HUES6 (cell line): Measurements from ENCODE around the gene MAP4K2.
"Not testable (repeated sequence)": the region's sequence is repeated elsewhere in the genome, so short reads cannot be mapped to it uniquely, and the experiment has no call there.

Source experiments
- H3K27ac ChIP-seq: 2 replicates; pipeline ENCODE4 v1.7.0; 2013; ENCODE audit warnings: low read depth, mild to moderate bottlenecking, low read length, inconsistent platforms
- H3K27me3 ChIP-seq: 2 replicates; pipeline ENCODE4 v1.6.1; 2013; ENCODE audit warnings: low read length; ENCODE audit not compliant: control insufficient read depth, insufficient read depth
- H3K36me3 ChIP-seq: 2 replicates; pipeline ENCODE4 v1.6.1; 2013; ENCODE audit warnings: low read length; ENCODE audit not compliant: control insufficient read depth, insufficient read depth
- H3K4me1 ChIP-seq: 2 replicates; pipeline ENCODE4 v1.6.1; 2013; ENCODE audit warnings: low read length; ENCODE audit not compliant: control insufficient read depth, insufficient read depth
- H3K4me3 ChIP-seq: 2 replicates; pipeline ENCODE4 v1.5.1; 2013; ENCODE audit warnings: low read depth, low read length
- H3K9ac ChIP-seq: one replicate; pipeline ENCODE4 v1.6.1; 2013; ENCODE audit warnings: mild to moderate bottlenecking, low read length
- H3K9me3 ChIP-seq: 2 replicates; pipeline ENCODE4 v1.6.1; 2013; ENCODE audit warnings: low read depth, low read length; ENCODE audit not compliant: control insufficient read depth, insufficient read depth

The MAP4K2 gene

DNA sequence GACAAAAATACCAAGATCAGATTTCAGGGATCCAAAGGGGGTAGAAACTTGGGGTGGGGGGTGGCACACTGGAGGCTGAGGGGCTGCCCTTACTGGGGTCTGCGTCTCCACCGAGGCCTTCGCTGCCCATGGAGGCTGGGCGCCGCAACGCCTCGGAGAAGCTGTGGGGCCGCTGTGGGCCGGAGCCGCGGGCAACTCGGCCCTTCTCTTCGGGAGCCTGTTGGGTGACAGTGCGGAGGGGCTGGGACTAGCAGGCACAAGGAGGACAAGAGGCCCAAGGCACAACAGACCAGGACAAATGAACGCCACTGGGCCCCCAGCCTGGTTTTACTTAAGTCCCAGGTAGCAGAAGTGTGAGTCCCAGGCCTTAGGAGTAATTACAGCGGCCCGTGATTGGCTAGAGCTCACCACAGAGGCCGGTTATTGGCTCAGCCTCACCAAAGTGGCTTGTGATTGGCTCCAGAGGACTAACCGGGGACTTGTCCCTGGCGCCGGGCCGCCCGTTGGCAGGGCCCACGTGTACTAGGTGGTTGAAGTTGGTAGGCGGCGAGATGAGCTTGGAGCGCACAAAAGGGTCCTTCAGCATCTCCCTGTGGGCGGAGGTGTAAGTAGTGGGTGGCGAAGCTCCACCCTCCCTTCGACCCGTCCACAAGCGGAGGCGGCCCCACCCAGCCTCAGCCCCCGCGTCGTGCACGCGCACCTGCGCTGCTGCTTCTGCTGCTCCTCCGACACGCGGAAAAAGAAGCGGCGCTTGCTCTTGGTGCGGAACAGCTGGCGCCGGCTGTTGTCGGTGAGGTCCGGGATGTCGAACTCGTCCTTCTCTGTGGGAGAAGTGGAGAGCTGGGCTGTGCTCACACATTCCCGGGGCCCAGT is 23.8 kb upstream of the MAP4K2 start:
- Histone ChIP-seq H3K4me1 (no peaks in the 10 kb centered on the region), H3K36me3 (peaks cover 49% of the 10 kb centered on the region), H3K9ac (no peak overlapping the region), H3K4me3 (no peak overlapping the region), H3K9me3 (no peaks in the 10 kb centered on the region), H3K27me3 (no peaks in the 10 kb centered on the region), H3K27ac (no peak overlapping the region)

- H3K27me3 ChIP-seq = no peaks in the 10 kb centered on the region
- no peak overlapping the region for H3K4me3 ChIP-seq
- peaks cover 41% of the 10 kb centered on the region for H3K36me3 ChIP-seq
- H3K27ac ChIP-seq = no peak overlapping the region
- no peaks in the 10 kb centered on the region for H3K4me1 ChIP-seq
- no peaks in the 10 kb centered on the region for H3K9me3 ChIP-seq
- H3K9ac ChIP-seq = no peak overlapping the region
Measured at GRCh38 chr11:64826062-64826461, 23.0 kb upstream of the MAP4K2 start.

DNA sequence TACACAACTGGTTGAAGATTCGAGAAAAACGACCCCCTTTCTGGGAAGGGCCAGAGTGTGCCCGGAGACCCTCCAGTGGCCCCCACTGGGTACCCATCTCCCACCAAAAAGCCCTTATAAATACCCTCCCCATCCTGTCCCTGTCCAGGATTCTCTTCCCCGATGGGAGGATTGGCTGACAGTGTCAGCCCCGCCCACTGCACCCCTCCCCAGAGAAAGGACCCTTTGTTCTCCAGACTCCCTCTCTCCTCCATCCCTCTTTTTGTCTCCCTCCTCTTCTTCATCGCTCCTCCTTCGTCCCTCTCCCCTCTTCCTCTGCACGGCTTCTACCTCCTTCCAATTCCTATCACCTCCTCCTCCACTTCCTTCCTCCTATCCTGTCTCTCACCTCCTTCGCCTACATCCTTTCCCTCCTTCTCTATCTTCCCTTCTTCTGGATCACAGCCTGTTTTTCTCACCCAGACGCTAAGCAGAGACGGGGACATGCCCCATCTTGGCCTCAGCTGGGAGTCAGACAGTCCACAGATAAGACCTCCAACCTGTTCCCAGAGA is 20.6 kb upstream of the MAP4K2 start:
- H3K27ac ChIP-seq = no peak overlapping the region
- no peaks in the 10 kb centered on the region for H3K9me3 ChIP-seq
- H3K4me3 ChIP-seq = no peak overlapping the region
- no peaks in the 10 kb centered on the region for H3K4me1 ChIP-seq
- H3K27me3 ChIP-seq = no peaks in the 10 kb centered on the region
- no peak overlapping the region for H3K9ac ChIP-seq
- H3K36me3 ChIP-seq = peaks cover 24% of the 10 kb centered on the region

DNA sequence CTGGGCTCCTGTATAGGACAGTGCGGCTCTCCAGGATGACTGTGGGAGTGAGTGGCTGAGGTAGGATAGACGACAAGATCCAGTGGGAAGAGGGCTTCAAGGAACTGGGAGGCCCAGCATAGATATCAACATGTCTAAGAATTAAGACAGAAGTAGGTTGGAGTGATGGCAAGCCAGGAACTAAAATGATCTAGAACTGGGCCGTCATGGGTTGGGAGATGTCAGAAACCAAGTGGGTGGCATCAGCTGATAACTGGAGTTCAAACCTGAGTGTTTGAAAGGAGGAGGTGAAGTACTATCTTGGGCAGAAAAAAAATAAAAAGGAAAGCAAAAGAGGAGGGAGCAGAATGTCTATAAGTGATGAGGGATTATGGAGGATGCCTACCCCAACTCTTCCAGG is 14.5 kb upstream of the MAP4K2 start:
- Histone ChIP-seq H3K27me3 (no peaks in the 10 kb centered on the region), H3K36me3 (no peaks in the 10 kb centered on the region), H3K9me3 (no peaks in the 10 kb centered on the region), H3K9ac (no peak overlapping the region), H3K27ac (no peak overlapping the region), H3K4me3 (no peak overlapping the region), H3K4me1 (no peaks in the 10 kb centered on the region)

DNA sequence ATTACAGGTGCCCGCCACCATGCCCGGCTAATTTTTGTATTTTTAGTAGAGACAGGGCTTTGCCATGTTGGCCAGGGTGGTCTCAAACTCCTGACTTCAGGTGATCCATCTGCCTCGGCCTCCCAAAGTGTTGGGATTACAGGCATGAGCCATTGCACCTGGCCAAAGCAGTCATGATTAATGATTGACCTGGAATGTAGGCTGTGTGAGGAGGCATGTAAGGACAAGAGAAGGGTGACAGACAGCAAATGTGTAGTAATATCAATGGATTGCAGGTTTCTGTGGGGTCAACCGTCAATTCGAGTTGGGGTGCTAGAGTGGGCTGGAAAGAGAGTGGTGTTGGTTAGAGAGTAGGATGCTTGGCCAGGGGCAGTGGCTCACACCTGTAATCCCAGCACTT is 12.4 kb upstream of the MAP4K2 start:
- not testable (repeated sequence) for H3K4me1 ChIP-seq, H3K4me3 ChIP-seq, H3K36me3 ChIP-seq, H3K27ac ChIP-seq, H3K27me3 ChIP-seq, H3K9ac ChIP-seq, H3K9me3 ChIP-seq

- Histone ChIP-seq H3K4me3 (no peak overlapping the region), H3K27ac (no peak overlapping the region), H3K9me3 (no peaks in the 10 kb centered on the region), H3K4me1 (no peaks in the 10 kb centered on the region), H3K36me3 (no peaks in the 10 kb centered on the region), H3K27me3 (no peaks in the 10 kb centered on the region), H3K9ac (no peak overlapping the region)
Measured at GRCh38 chr11:64814712-64815187, 11.7 kb upstream of the MAP4K2 start.

GRCh38 chr11:64813826-64814225 is 10.8 kb upstream of the MAP4K2 start:
- Histone ChIP-seq H3K27ac (no peak overlapping the region), H3K9ac (no peak overlapping the region), H3K36me3 (no peaks in the 10 kb centered on the region), H3K27me3 (no peaks in the 10 kb centered on the region), H3K4me3 (no peak overlapping the region), H3K9me3 (no peaks in the 10 kb centered on the region), H3K4me1 (peaks cover 6% of the 10 kb centered on the region)

DNA sequence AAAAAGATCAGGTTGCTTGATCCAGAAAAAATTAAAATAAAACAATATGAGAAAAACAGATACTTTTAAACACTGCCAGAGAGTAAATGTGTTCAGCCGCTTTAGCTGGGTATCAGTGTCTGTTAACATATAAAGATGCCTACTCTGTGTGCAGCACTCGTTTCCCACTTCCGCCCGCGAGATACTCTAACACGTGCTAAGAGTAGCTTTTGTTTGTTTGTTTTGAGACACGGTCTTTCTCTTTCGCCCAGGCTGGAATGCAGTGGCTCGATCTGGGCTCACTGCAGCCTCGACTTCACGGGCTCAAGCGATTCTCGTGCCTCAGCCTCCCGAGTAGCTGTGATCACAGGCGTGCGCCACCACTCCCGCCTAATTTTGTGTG is 7.9 kb upstream of the MAP4K2 start:
- Histone ChIP-seq H3K4me1 (peaks cover 6% of the 10 kb centered on the region), H3K36me3 (peaks cover 23% of the 10 kb centered on the region), H3K27me3 (no peaks in the 10 kb centered on the region), H3K9ac (no peak overlapping the region), H3K9me3 (no peaks in the 10 kb centered on the region), H3K27ac (no peak overlapping the region), H3K4me3 (peak overlapping the region; percentile 83)

DNA sequence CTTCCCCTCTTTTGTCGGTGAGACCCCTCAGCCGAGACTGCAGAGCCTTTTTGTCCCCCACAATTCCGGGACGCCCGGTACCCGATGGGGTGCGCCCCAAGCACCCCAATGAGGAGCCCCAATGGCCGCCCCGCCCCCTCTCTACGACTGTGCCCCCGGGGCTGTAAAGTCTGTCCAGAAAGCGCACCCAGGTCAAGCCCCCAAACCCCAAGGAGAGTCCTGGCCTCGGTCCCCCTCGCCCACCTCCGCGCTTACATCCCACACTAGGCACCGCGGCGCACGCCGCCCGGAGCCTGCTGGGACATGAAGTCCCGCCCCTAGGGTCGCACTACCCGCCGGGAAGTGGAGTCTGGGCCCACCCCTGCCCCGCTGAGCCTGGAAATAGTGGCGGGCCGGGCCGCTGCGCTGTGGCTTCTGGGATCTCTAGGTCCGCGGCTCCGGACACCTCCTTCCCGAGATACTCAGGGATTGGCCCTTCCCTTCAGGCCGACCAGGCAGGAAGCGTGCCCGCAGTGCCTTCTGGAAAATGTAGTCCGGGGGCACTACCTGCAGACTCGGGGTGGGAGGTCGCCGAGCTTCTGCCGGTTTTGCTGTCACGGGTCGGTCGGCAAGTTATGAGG is 7.4 kb upstream of the MAP4K2 start, which contains the start of gene MEN1:
MEN1 (minus strand) TSS at position 281 of the 620 bp plus-strand sequence. CDS start 442 bp downstream, outside the sequence.
- H3K27me3 ChIP-seq = no peaks in the 10 kb centered on the region
- peak within 1 kb of the TSS; percentile 83 for H3K4me3 ChIP-seq
- H3K4me1 ChIP-seq = peaks cover 6% of the 10 kb centered on the region
- H3K36me3 ChIP-seq = peaks cover 27% of the 10 kb centered on the region
- H3K27ac ChIP-seq = no peak within 1 kb of the TSS
- peak within 1 kb of the TSS; percentile 60 for H3K9ac ChIP-seq
- no peaks in the 10 kb centered on the region for H3K9me3 ChIP-seq

DNA sequence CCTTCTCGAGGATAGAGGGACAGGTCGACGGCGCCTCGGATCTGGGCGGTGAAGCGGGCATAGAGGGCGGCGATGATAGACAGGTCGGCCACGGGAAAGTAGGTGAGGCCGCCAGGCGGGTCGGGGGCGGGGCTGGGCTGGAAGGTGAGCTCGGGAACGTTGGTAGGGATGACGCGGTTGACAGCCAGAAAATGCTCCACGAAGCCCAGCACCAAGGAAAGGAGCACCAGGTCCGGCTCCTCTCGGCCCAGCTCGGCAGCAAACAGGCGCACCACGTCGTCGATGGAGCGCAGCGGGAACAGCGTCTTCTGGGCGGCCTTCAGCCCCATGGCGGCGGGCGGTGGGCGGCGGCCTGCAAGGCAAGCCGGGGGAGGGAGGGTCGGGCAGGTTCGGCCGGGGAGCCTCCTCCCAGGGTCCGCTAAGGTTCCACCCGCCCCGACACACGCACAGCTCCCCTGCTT is 6.8 kb upstream of the MAP4K2 start:
- H3K27ac ChIP-seq = no peak overlapping the region
- H3K9me3 ChIP-seq = no peaks in the 10 kb centered on the region
- no peaks in the 10 kb centered on the region for H3K27me3 ChIP-seq
- peaks cover 33% of the 10 kb centered on the region for H3K36me3 ChIP-seq
- peaks cover 6% of the 10 kb centered on the region for H3K4me1 ChIP-seq
- peak overlapping the region; percentile 60 for H3K9ac ChIP-seq
- H3K4me3 ChIP-seq = peak overlapping the region; percentile 83

- Histone ChIP-seq H3K4me1 (peaks cover 12% of the 10 kb centered on the region), H3K27ac (no peak overlapping the region), H3K27me3 (no peaks in the 10 kb centered on the region), H3K4me3 (no peak overlapping the region), H3K36me3 (peaks cover 41% of the 10 kb centered on the region), H3K9ac (no peak overlapping the region), H3K9me3 (no peaks in the 10 kb centered on the region)
Measured at GRCh38 chr11:64805481-64805880, 2.5 kb upstream of the MAP4K2 start.
